SK-N-SH (cell line): ENCODE results near the gene SLIT2. TPM values are rescaled to one million over a fixed set of nuclear protein-coding genes. Genes with fewer than 3 reads are reported as not detected.

Experiments
- CTCF ChIA-PET: fragments of 300-600, 350-600 bp; formaldehyde crosslinking; extraction: SDS; loops from one replicate; lab custom pipeline; 2021; lab: Yijun Ruan, JAX
- POLR2A ChIA-PET: fragments of 350-600 bp; sonication (Branson Sonifier 250); formaldehyde crosslinking; extraction: SDS; loops from one replicate; lab custom pipeline; 2020; ENCODE audit warnings: antibody characterized with exemption, inconsistent platforms; lab: Yijun Ruan, JAX
- DNase-seq: peaks from one replicate; pipeline ENCODE4 v3.0.0; 2012
- H2AFZ ChIP-seq: fragments of 200-600 bp; sonication (generic); 2 replicates; pipeline ENCODE4 v1.8.1; 2016; ENCODE audit warnings: antibody characterized with exemption, mild to moderate bottlenecking, low read depth
- H3F3A ChIP-seq: fragments of 200-600 bp; sonication (generic); replicated peaks from 2 replicates; pipeline ENCODE3; 2016; ENCODE audit warnings: antibody characterized with exemption, mild to moderate bottlenecking; ENCODE audit not compliant: insufficient read depth
- H3K27ac ChIP-seq, 2 experiments: fragments of 200-500 bp in 1 of 2; fragments of 200-600 bp in 1 of 2; sonication (Bioruptor generic) in 1 of 2; sonication (generic), shearing (Covaris generic) in 1 of 2; 2 replicates each; pipeline versions ENCODE4 v1.5.1 to v1.6.1; 2014 to 2016; ENCODE audit warnings: low read depth in 2 of 2, inconsistent platforms in 1 of 2, low read length in 1 of 2, mild to moderate bottlenecking in 1 of 2, mixed read lengths in 1 of 2
- H3K27me3 ChIP-seq: fragments of 200-600 bp; sonication (generic), shearing (Covaris generic); 2 replicates; pipeline ENCODE4 v1.6.1; 2016; ENCODE audit warnings: mixed run types; ENCODE audit not compliant: insufficient read depth
- H3K36me3 ChIP-seq, 2 experiments: fragments of 200-500 bp in 1 of 2; fragments of 200-600 bp in 1 of 2; sonication (Bioruptor generic) in 1 of 2; sonication (generic) in 1 of 2; replicated peaks in 1 of 2; 2 replicates each; pipeline versions ENCODE3 to v1.5.1; 2014 to 2016; ENCODE audit warnings: low read length in 1 of 2, mild to moderate bottlenecking in 1 of 2; ENCODE audit not compliant: insufficient read depth in 2 of 2, control insufficient read depth in 1 of 2
- H3K4me1 ChIP-seq, 2 experiments: fragments of 200-500 bp in 1 of 2; fragments of 200-600 bp in 1 of 2; sonication (Bioruptor generic) in 1 of 2; sonication (generic), shearing (Covaris generic) in 1 of 2; 2 replicates each; pipeline versions ENCODE4 v1.5.1 to v1.6.1; 2014 to 2016; ENCODE audit warnings: low read depth in 1 of 2, low read length in 1 of 2, mixed run types in 1 of 2; ENCODE audit not compliant: insufficient read depth in 2 of 2, control insufficient read depth in 1 of 2
- H3K4me2 ChIP-seq: fragments of 200-600 bp; sonication (generic), shearing (Covaris generic); 2 replicates; pipeline ENCODE4 v1.6.1; 2017; ENCODE audit warnings: mixed run types
- H3K4me3 ChIP-seq, 2 experiments: fragments of 200-500 bp in 1 of 2; fragments of 200-600 bp in 1 of 2; sonication (Bioruptor generic) in 1 of 2; sonication (generic), shearing (Covaris generic) in 1 of 2; 2 replicates each; pipeline versions ENCODE4 v1.5.1 to v1.8.1; 2014 to 2016; ENCODE audit warnings: low read depth in 2 of 2, inconsistent platforms in 1 of 2, low read length in 1 of 2, mild to moderate bottlenecking in 1 of 2, mixed read lengths in 1 of 2, moderate library complexity in 1 of 2
- H3K79me2 ChIP-seq: fragments of 200-600 bp; sonication (generic); 2 replicates; pipeline ENCODE4 v1.8.1; 2017; ENCODE audit warnings: mild to moderate bottlenecking; ENCODE audit not compliant: insufficient read depth
- H3K9ac ChIP-seq: fragments of 200-600 bp; sonication (generic); 2 replicates; pipeline ENCODE4 v1.6.1; 2017; ENCODE audit warnings: mixed run types
- H3K9me2 ChIP-seq: fragments of 200-600 bp; sonication (generic); 2 replicates; pipeline ENCODE4 v1.6.1; 2017; ENCODE audit warnings: mixed run types
- H3K9me3 ChIP-seq: fragments of 200-600 bp; sonication (generic); 2 replicates; pipeline ENCODE4 v1.6.1; 2017; ENCODE audit warnings: mixed run types, mild to moderate bottlenecking, moderate library complexity
- H4K20me1 ChIP-seq: fragments of 200-600 bp; sonication (generic); 2 replicates; pipeline ENCODE4 v1.6.1; 2017; ENCODE audit warnings: mild to moderate bottlenecking, mixed run types; ENCODE audit not compliant: insufficient read depth
- CHD2 ChIP-seq: fragments of 150-350 bp; IDR thresholded peaks from 2 replicates; pipeline ENCODE4 v1.6.1; 2018; ENCODE audit warnings: low read length; ENCODE audit not compliant: partially characterized antibody
- CTCF ChIP-seq: fragments of 200-600 bp; sonication (generic); IDR thresholded peaks from 2 replicates; pipeline ENCODE4 v1.6.1; 2017; ENCODE audit warnings: antibody characterized with exemption, mild to moderate bottlenecking, moderate library complexity
- ELF1 ChIP-seq: IDR thresholded peaks from 2 replicates; pipeline ENCODE4 v1.4.0; 2012
- JUND ChIP-seq: IDR thresholded peaks from 2 replicates; pipeline ENCODE4 v1.4.0; 2012
- MEF2A ChIP-seq: IDR thresholded peaks from 2 replicates; pipeline ENCODE4 v1.4.0; 2012; ENCODE audit warnings: low read depth, borderline replicate concordance
- PBX3 ChIP-seq: IDR thresholded peaks from 2 replicates; pipeline ENCODE4; 2012
- RAD21 ChIP-seq: IDR thresholded peaks from 2 replicates; pipeline ENCODE4 v1.6.1; 2012; ENCODE audit warnings: mild to moderate bottlenecking, low read length
- SIN3A ChIP-seq: IDR thresholded peaks from 2 replicates; pipeline ENCODE4 v1.6.1; 2012; ENCODE audit warnings: low read depth, mild to moderate bottlenecking, low read length, moderate library complexity, borderline replicate concordance
- SMC3 ChIP-seq: IDR thresholded peaks from 2 replicates; pipeline ENCODE4 v1.6.1; 2012; ENCODE audit warnings: low read depth, low read length, improper control_type of control experiment
- TAF1 ChIP-seq: IDR thresholded peaks from 2 replicates; pipeline ENCODE4 v1.6.1; 2012; ENCODE audit warnings: low read depth, mild to moderate bottlenecking, low read length, moderate library complexity, borderline replicate concordance
- TCF12 ChIP-seq: IDR thresholded peaks from 2 replicates; pipeline ENCODE4 v1.4.0; 2012
- WGBS: methylation state at CpG from one replicate; pipeline ENCODE4 v1.1.6; 2017; ENCODE audit warnings: low lambda C conversion rate; 5-methylcytosine and 5-hydroxymethylcytosine counted together
- polyA plus RNA-seq, 3 experiments: library from polyadenylated mRNA; depleted of rRNA; stranded (reverse); fragments of >200 nt; gene quantifications; 2 replicates each; pipeline ENCODE4 v1.2.3, GENCODE V29; 2012

Gene SLIT2
- polyA plus RNA-seq, 1 of the 3 experiments (the other 2 are of a cell fraction) = 68.7 TPM

GRCh38 chr4:20259707-20260106 is 8.0 kb downstream of the SLIT2 start:
- no peak for DNase-seq
- Histone ChIP-seq H3K4me1 (peaks cover 0 to 22% of the 10 kb centered on the region in 2 experiments), H3K9me2 (no peaks in the 10 kb centered on the region), H3K9ac (no peak overlapping the region), H4K20me1 (peaks cover 42% of the 10 kb centered on the region), H2AFZ (no peak overlapping the region), H3F3A (peaks cover 28% of the 10 kb centered on the region), H3K9me3 (no peaks in the 10 kb centered on the region), H3K27ac (peak overlapping the region; percentile 1 to 39; a peak in 2 of 4 replicates), H3K4me2 (peak overlapping the region; percentile 18; the same call in 1 of the 2 replicates), H3K79me2 (peaks cover 85% of the 10 kb centered on the region), H3K36me3 (peaks cover 57 to 67% of the 10 kb centered on the region in 2 experiments), H3K4me3 (no peak overlapping the region; a peak in 1 of 4 replicates)
- ChIA-PET CTCF (no interaction called here), POLR2A (no interaction called here)
- TF ChIP-seq PBX3 = peak; percentile 53; the same call in 1 of the 2 replicates
- peak; percentile 31; the same call in 1 of the 2 replicates for TF ChIP-seq TCF12
- TF ChIP-seq ELF1 = no peak
- TF ChIP-seq, all 33 proteins: peak for 2
- H3K27me3 ChIP-seq = no peaks in the 10 kb centered on the region

GRCh38 chr4:20260821-20261220 is 9.1 kb downstream of the SLIT2 start:
- Histone ChIP-seq H4K20me1 (peaks cover 33% of the 10 kb centered on the region), H3K4me1 (peaks cover 0 to 24% of the 10 kb centered on the region in 2 experiments; a peak in 3 of 4 replicates), H2AFZ (no peak overlapping the region), H3K9me2 (no peaks in the 10 kb centered on the region), H3K79me2 (peaks cover 81% of the 10 kb centered on the region), H3F3A (peaks cover 26% of the 10 kb centered on the region), H3K9me3 (no peaks in the 10 kb centered on the region), H3K27me3 (no peaks in the 10 kb centered on the region), H3K27ac (no peak overlapping the region), H3K36me3 (peaks cover 62 to 74% of the 10 kb centered on the region in 2 experiments), H3K4me3 (no peak overlapping the region), H3K4me2 (no peak overlapping the region), H3K9ac (no peak overlapping the region)
- 81% methylated on average over 2 of the region's 2 CpGs for WGBS
- TF ChIP-seq CHD2 (no peak), SIN3A (no peak), SMC3 (no peak), TCF12 (peak; percentile 13; the same call in 1 of the 2 replicates), PBX3 (peak; percentile 34; the same call in 1 of the 2 replicates), TAF1 (no peak)
- CTCF ChIA-PET = interaction anchor here (0.7 to 1.0 kb wide), 2 partner anchors 12 to 765 kb away, joined by 3 to 4 read pairs; no protein-coding TSS in a partner anchor
- POLR2A ChIA-PET = no interaction called here
- no peak for DNase-seq

- H3K27ac ChIP-seq = no peak overlapping the region
- TF ChIP-seq MEF2A = no peak
- no peak for TF ChIP-seq JUND
- TF ChIP-seq CTCF = no peak
- no peak for TF ChIP-seq RAD21
- no peak for TF ChIP-seq ELF1
- 86% methylated on average over 2 of the region's 2 CpGs for whole genome bisulfite sequencing
- no peak overlapping the region for H3K4me3 ChIP-seq
- H3F3A ChIP-seq = peaks cover 12% of the 10 kb centered on the region
- no peaks in the 10 kb centered on the region for H3K9me3 ChIP-seq
- H3K9ac ChIP-seq = no peak overlapping the region
- H3K4me1 ChIP-seq = peaks cover 0 to 27% of the 10 kb centered on the region in 2 experiments; a peak in 3 of 4 replicates
- H3K36me3 ChIP-seq = peaks cover 69 to 73% of the 10 kb centered on the region in 2 experiments
- no peak for DNase-seq
- peaks cover 19% of the 10 kb centered on the region for H4K20me1 ChIP-seq
- no peak overlapping the region for H2AFZ ChIP-seq
- ChIA-PET POLR2A (no interaction called here), CTCF (no interaction called here)
- H3K27me3 ChIP-seq = no peaks in the 10 kb centered on the region
- no peak overlapping the region for H3K4me2 ChIP-seq
- no peaks in the 10 kb centered on the region for H3K9me2 ChIP-seq
- peaks cover 81% of the 10 kb centered on the region for H3K79me2 ChIP-seq
Observed at GRCh38 chr4:20262221-20262620, 10.5 kb downstream of the SLIT2 start.
